Ovary (tissue), 3 donors: Measurements from ENCODE around the gene CHCT1.

Source experiments
- CTCF ChIP-seq, 3 donors: fragments of 450-650 bp in 2 of 3; fragments of 200-600 bp in 1 of 3; IDR thresholded peaks; one replicate each; pipeline versions ENCODE4 v1.5.1 to v1.8.0; 2016 to 2022; ENCODE audit warnings: antibody characterized with exemption in 3 of 3, mild to moderate bottlenecking in 1 of 3
- POLR2A ChIP-seq: fragments of 450-650 bp; IDR thresholded peaks from one replicate; pipeline ENCODE4 v1.6.1; 2017; ENCODE audit warnings: antibody characterized with exemption, mild to moderate bottlenecking, moderate library complexity
- donor health status: DM: no; HTN: no; CAD: no.

GRCh38 chr17:60455378-60455777 is 33.1 kb downstream of the CHCT1 start:
- TF ChIP-seq CTCF (IDR thresholded peaks at IDR 0.05): no peak
- no peak for TF ChIP-seq POLR2A
